DOHH2 (cell line): ENCODE results near the gene NRGN.

Experiments used
- H3F3A ChIP-seq: fragments of 200-600 bp; sonication (generic), shearing (Covaris generic); 2 replicates; pipeline ENCODE4 v1.6.0; 2016; ENCODE audit warnings: antibody characterized with exemption, mild to moderate bottlenecking; ENCODE audit not compliant: control insufficient read depth, insufficient read depth
- H3K27ac ChIP-seq: fragments of 200-600 bp; sonication (generic); 2 replicates; pipeline ENCODE4 v1.5.1; 2014; ENCODE audit warnings: low read depth, mild to moderate bottlenecking, low read length, moderate library complexity
- H3K27me3 ChIP-seq: fragments of 200-600 bp; sonication (generic); 2 replicates; pipeline ENCODE4 v1.6.1; 2014; ENCODE audit warnings: mild to moderate bottlenecking, low read length, mixed read lengths; ENCODE audit not compliant: control insufficient read depth
- H3K36me3 ChIP-seq: fragments of 200-600 bp; sonication (generic); 2 replicates; pipeline ENCODE4 v1.6.1; 2014; ENCODE audit warnings: mild to moderate bottlenecking, low read length, moderate library complexity, mixed read lengths; ENCODE audit not compliant: control insufficient read depth
- H3K4me1 ChIP-seq: fragments of 200-600 bp; sonication (generic); 2 replicates; pipeline ENCODE4 v1.6.1; 2014; ENCODE audit warnings: mild to moderate bottlenecking, low read length, mixed read lengths; ENCODE audit not compliant: control insufficient read depth
- H3K4me2 ChIP-seq: fragments of 200-600 bp; sonication (generic); 2 replicates; pipeline ENCODE4 v1.6.0; 2014; ENCODE audit warnings: mild to moderate bottlenecking, low read length, moderate library complexity
- H3K4me3 ChIP-seq: fragments of 200-600 bp; sonication (generic); 2 replicates; pipeline ENCODE4 v1.5.1; 2014; ENCODE audit warnings: mild to moderate bottlenecking, low read length, mixed read lengths
- H3K79me2 ChIP-seq: fragments of 200-600 bp; sonication (generic); 2 replicates; pipeline ENCODE4 v1.6.1; 2014; ENCODE audit warnings: mild to moderate bottlenecking, low read length, mixed read lengths; ENCODE audit not compliant: control insufficient read depth
- H3K9me2 ChIP-seq: fragments of 200-600 bp; sonication (generic); replicated peaks from 2 replicates; pipeline ENCODE4 v1.6.1; 2014; ENCODE audit warnings: mild to moderate bottlenecking, low read length, mixed read lengths; ENCODE audit not compliant: control insufficient read depth
- H3K9me3 ChIP-seq: fragments of 200-600 bp; sonication (generic); 2 replicates; pipeline ENCODE4 v1.6.1; 2014; ENCODE audit warnings: antibody characterized with exemption, low read length, mixed read lengths; ENCODE audit not compliant: control insufficient read depth, insufficient read depth
- H4K20me1 ChIP-seq: fragments of 200-600 bp; sonication (generic); 2 replicates; pipeline ENCODE4 v1.6.0; 2014; ENCODE audit warnings: low read depth, mild to moderate bottlenecking, antibody characterized with exemption, low read length, moderate library complexity; ENCODE audit not compliant: control insufficient read depth, insufficient read depth
- CTCF ChIP-seq: fragments of 200-600 bp; sonication (generic); IDR thresholded peaks from one replicate; pipeline ENCODE4 v1.5.1; 2014; ENCODE audit warnings: antibody characterized with exemption, mild to moderate bottlenecking, low read depth, low read length; ENCODE audit not compliant: poor library complexity, severe bottlenecking
- EZH2phosphoT487 ChIP-seq: fragments of 200-600 bp; sonication (generic); IDR thresholded peaks from 2 replicates; pipeline ENCODE4 v1.6.1; 2017; ENCODE audit warnings: borderline replicate concordance, mild to moderate bottlenecking, antibody characterized with exemption, low read length, moderate library complexity, mixed read lengths

Gene NRGN

GRCh38 chr11:124752471-124753102 lies 12.8 kb downstream of the NRGN start:
- peaks cover 18% of the 10 kb centered on the region for H3K4me1 ChIP-seq
- H4K20me1 ChIP-seq: no peaks in the 10 kb centered on the region
- H3K79me2 ChIP-seq: no peaks in the 10 kb centered on the region
- no peak overlapping the region for H3K27ac ChIP-seq
- H3K9me3 ChIP-seq: no peaks in the 10 kb centered on the region
- TF ChIP-seq CTCF (no peak), EZH2phosphoT487 (no peak)
- H3K4me3 ChIP-seq: no peak overlapping the region
- peaks cover 10% of the 10 kb centered on the region for H3K27me3 ChIP-seq
- peaks cover 4% of the 10 kb centered on the region for H3F3A ChIP-seq
- no peaks in the 10 kb centered on the region for H3K9me2 ChIP-seq
- peak overlapping the region; percentile 6 for H3K4me2 ChIP-seq
- no peaks in the 10 kb centered on the region for H3K36me3 ChIP-seq

GRCh38 chr11:124753205-124753604 lies 13.5 kb downstream of the NRGN start:
- no peak overlapping the region; the same call in 1 of the 2 replicates for H3K4me2 ChIP-seq
- H3K36me3 ChIP-seq: no peaks in the 10 kb centered on the region
- H3K79me2 ChIP-seq: no peaks in the 10 kb centered on the region
- TF ChIP-seq CTCF (no peak), EZH2phosphoT487 (no peak)
- peaks cover 22% of the 10 kb centered on the region for H3K4me1 ChIP-seq
- no peak overlapping the region for H3K27ac ChIP-seq
- H3K9me3 ChIP-seq: no peaks in the 10 kb centered on the region
- H3K4me3 ChIP-seq: no peak overlapping the region
- H3K27me3 ChIP-seq: peaks cover 15% of the 10 kb centered on the region
- no peaks in the 10 kb centered on the region for H4K20me1 ChIP-seq
- no peaks in the 10 kb centered on the region for H3K9me2 ChIP-seq
- H3F3A ChIP-seq: peaks cover 4% of the 10 kb centered on the region

GRCh38 chr11:124753624-124754023 lies 13.9 kb downstream of the NRGN start:
- Histone ChIP-seq H3K4me2 (no peak overlapping the region), H3K4me1 (peaks cover 24% of the 10 kb centered on the region)

More at GRCh38 chr11:124753624-124754023, 13.9 kb downstream of the NRGN start:
- H3K4me3 ChIP-seq: no peak overlapping the region
- TF ChIP-seq CTCF (no peak), EZH2phosphoT487 (no peak)
- no peaks in the 10 kb centered on the region for H3K36me3 ChIP-seq
- H4K20me1 ChIP-seq: no peaks in the 10 kb centered on the region
- no peaks in the 10 kb centered on the region for H3K79me2 ChIP-seq
- no peaks in the 10 kb centered on the region for H3K9me2 ChIP-seq
- H3K27ac ChIP-seq: no peak overlapping the region
- H3F3A ChIP-seq: peaks cover 4% of the 10 kb centered on the region
- H3K9me3 ChIP-seq: no peaks in the 10 kb centered on the region
- peaks cover 17% of the 10 kb centered on the region for H3K27me3 ChIP-seq
